DMS79 (cell line): ENCODE data around the gene LYST.

ENCODE experiments used
- DNase-seq: peaks from one replicate; lab custom pipeline; 2025; lab: John Stamatoyannopoulos, UW

Gene LYST

GRCh38 chr1:235710687-235711086 lies 156.0 kb downstream of the LYST start:
- no peak for DNase-seq

DNA sequence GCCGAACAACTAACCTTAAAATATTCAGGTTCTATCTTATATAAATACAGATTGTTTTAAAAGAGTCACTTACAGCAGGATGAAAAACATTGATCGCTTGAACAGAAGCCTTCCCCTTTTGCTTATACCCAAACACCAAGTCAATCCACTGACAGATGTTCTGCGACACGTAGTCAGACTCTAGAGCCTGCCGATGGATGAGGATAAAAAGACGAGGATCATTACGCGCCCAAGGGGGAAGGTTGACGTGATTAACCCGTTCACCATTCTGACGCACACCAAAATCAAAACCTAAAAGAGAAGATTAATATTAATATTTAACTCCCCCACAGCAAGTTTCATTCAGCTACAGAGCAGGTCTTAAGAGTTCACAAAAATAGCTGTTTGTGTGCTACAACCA lies 157.7 kb downstream of the LYST start:
- no peak for DNase-seq

GRCh38 chr1:235708390-235708962 lies 158.2 kb downstream of the LYST start:
- no peak for DNase-seq

DNA sequence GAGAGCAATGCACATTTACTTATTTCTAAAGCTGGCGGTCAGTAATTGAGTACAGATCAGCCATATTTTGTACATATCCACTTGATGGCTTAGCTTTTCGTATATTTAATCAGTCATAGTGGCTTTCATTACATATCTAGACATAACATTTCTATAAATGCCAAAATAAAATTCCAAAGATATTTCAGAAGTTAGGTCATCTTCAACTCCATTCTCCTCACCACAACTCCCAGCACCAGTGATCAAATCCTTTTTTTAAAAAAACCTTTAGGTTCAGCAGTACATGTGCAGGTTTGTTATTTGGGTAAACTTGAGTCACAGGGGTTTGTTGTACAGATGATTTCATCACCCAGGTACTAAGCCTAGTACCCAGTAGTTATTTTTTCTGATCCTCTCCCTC lies 163.2 kb downstream of the LYST start:
- DNase-seq: no peak

DNA sequence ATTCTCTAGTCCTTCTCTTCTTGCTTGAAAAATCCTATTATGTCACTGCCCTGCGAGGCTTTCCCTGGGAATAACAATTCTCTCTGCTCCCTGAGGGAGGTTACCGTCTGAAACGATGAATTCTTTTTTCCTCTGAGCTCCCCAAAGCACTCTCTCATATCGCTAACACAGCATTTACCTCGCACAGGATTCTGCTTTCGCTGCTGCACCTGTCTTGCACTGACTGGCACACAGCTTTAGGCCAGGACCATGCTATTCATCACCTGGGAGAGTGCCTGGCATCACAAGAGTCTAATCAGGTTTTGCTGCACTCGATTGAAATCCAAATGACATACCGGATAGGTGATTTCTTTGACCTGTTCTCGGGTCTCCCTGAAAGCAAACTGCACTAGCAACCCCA lies 164.3 kb downstream of the LYST start:
- DNase-seq: no peak

DNA sequence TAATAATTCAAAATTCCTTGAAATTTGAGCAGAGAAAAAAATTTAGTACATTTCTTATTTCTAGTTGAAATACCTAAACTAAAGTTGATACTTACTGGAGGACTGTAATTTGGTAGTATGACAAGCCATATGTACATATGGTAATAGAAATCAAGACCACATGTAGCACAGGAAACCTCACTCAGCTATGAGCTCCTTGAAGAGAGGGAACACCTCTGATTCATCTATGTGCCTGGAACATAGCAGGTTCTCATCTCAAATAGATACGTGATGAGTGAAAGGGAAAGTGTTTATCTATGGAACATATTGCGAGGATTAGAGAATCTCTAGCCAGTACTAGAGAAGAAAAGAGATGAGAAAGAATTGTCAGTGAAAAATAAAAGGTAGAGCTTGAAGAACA lies 169.2 kb downstream of the LYST start:
- DNase-seq: no peak

DNA sequence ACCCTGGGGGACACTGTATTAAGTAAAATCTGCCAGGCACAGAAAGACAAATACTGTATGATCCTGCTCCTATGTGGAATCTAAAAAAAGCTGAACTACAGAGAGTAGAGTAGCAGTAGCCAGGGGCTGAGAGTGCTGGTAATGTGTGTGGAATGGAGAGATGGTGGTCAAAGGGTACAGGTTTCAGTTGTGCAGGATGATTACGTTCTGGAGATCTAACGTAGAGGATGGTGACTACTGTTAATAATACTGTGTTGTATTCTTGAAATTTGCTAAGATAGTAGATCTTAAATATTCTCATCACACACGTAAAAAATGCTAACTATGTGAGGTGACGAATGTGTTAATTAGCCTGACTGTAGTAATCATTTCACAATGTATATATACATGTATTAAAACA lies 177.3 kb downstream of the LYST start:
- no peak for DNase-seq

- DNase-seq: no peak
Observed at GRCh38 chr1:235688096-235688495, 178.6 kb downstream of the LYST start.

- DNase-seq: no peak
Observed at GRCh38 chr1:235683653-235684052, 183.1 kb downstream of the LYST start.

DNA sequence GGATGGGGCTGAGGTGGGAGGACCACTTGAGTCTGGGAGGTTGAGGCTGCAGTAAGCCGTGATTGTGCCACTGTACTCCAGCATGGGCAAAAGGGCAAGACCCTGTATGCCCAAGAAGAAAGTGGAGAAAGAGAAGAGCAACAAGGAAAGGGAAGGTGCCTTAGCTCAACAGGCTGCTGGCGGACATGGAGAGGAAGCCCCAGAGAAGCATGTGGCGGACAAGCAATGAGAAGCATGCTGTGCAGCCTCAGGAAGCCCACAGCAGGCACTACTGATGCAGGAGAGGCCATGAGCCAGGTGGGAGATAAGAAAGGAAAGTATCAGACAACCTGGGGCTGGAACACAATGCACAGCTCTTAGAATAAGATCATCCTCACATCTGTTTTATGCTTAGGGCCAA lies 184.5 kb downstream of the LYST start:
- no peak for DNase-seq

GRCh38 chr1:235679644-235680043 lies 187.1 kb downstream of the LYST start:
- DNase-seq: no peak

DNA sequence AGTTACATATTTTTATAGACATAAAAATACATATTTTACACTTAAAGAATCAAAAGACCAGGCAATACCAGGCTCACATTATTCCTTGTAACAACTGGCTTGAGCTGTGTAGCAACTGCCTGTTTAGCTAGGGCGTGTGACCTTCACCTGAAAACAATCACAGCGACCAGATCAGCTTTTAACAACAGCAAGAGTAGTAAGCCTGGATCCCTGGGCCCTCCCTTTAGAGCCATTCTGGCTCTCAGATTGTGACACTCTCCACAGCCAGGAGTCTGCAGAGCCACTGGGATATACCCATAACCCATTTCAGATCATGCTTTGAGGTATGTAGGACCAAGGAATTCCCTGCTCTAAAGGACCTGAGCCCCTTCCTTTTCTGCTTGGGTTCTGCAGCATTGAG lies 187.7 kb downstream of the LYST start:
- no peak for DNase-seq

GRCh38 chr1:235675152-235675890 lies 191.4 kb downstream of the LYST start:
- no peak for DNase-seq

GRCh38 chr1:235673981-235674380 lies 192.7 kb downstream of the LYST start:
- DNase-seq: no peak

GRCh38 chr1:235671992-235672391 lies 194.7 kb downstream of the LYST start:
- DNase-seq: no peak

DNA sequence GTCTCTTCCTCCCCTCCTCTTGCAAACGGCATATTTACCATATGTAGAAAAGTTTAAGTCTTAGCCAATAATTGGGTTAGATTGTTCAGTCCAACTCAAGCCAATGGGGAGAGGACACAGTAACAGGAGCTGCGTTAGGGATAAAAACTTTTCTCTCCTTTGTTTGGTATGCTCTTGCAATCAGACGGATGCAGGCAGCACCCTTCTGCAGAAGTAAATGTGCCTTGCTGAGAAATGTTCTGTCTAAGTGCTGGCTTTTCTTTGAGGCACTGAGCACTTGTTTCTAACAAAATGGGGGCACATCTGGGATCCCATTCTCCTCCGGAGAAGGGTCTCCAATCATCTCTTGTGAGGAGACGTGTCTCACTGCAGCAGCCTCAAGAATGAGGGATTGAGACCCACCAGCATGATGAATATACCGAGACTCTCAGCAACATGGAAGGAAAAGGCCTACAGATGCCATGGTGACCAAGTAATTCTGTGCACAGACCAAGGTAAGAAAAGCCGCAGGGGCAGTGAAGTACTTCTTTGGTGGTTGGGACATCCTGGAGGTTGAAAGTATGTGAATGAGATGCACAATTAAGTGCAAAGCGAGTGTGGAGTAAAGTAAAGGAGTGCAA lies 196.4 kb downstream of the LYST start:
- DNase-seq: no peak

DNA sequence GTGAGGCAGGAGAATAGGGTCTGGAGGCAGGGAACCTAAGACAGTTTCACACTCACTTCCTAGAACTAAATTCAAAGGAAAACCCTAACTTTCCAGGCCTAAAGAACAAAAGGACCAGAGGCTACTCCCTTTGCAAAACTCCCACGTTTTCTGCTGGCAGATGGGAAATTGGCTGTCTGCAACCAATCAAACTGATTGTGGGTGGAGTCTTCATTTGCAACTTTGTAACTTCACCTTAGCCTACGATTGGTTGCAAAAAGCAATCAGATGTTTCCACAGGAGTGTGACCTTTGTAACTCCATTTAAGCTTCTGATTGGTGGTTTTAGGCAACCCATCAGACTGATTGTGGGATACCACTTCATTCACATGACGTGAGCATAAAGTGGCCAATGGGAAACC lies 197.4 kb downstream of the LYST start:
- DNase-seq: no peak

DNA sequence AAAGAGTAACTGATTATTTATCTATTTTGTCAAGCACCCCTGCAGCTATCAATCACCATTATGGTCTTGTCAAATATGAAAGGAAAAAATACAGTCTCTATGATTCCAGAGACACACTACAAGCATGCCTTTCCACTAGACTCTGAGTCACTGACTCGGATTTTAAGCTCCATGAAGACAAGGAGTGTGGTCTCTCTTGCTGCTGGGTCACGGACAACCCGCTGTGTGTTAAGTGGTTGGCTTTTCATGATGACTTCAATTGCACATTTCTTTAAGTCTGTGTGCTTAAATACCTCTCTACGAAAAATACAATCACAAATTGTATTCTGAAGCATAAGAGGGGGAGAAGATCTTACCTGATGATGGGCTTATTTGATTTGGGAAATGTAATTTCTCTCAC lies 203.1 kb downstream of the LYST start:
- no peak for DNase-seq

- DNase-seq: no peak
Observed at GRCh38 chr1:235661568-235661967, 205.1 kb downstream of the LYST start.

DNA sequence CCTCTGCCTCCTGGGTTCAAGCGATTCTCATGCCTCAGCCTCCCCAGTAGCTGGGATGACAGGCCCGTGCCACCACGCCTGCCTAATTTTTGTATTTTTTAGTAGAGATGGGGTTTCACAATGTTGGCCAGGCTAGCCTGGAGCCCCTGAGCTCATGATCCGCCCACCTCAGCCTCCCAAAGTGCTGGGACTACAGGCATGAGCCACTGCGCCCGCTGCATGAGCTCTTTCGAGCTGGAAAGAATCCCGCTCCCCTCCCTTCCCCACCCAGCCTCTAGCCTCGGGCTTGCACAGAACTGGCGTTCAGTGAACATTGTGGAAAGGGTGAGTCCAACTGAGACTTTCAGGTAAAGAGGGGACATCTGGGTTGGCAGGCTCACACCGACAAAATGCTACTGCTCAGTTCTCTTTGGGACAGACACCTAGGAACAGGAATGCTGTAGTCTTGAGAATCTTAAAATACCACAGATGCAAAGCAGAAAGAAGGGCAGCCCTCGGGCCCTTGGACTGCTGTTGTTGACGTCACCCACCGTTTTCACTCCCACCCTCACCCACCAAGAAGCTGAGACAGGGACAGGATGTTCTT lies 207.4 kb downstream of the LYST start:
- no peak for DNase-seq

DNA sequence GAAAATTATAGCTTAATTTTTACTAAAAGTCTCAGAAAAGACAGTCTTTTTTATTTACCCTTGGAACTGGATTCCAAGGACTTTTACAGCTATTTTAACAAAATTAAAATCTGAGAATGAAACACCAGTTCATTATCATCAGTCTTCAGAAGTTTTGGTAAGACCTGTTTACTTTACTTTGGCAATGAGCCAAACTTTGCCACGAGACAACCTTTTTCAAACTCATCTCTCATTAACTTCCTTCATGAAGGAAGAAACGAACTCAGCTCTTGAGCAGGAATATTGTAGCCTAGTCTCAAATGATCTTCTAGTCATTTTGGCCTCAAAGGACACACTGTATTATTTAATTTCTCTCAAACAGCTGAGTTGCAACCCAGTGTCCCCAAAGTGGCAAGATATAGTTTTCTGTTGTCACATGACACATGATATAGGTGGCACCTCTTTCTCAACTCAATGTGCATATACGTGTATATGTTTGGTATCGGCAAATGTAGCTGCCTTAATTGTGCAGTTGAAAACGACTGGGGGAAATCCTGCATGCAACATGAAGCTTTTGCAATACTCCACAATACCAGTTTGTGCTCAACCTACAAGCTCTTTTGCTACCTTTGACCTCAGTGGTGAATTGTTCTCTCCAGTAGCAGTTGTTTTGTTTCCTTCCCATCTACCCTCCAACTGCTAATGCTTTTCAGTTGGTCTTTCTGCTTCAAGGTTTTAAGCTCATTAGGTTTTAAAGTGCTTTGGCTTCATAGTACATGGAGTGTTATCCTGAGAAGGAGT lies 208.8 kb downstream of the LYST start:
- peak; percentile 5 for DNase-seq

- no peak for DNase-seq
Observed at GRCh38 chr1:235657269-235657668, 209.4 kb downstream of the LYST start.

- DNase-seq: no peak
Observed at GRCh38 chr1:235652364-235652763, 214.3 kb downstream of the LYST start.
